Trophoblast cell (in vitro differentiated cells and primary cell): ENCODE results near the gene TAS2R9.

ENCODE experiments used
- DNase-seq, 2 donors: peaks; one replicate each; pipeline ENCODE4 v3.0.0-alpha.2; 2016
- H2AFZ ChIP-seq: 2 replicates; pipeline ENCODE4 v1.6.1; 2013; ENCODE audit warnings: low read length, moderate library complexity, mild to moderate bottlenecking; ENCODE audit not compliant: insufficient read depth, poor library complexity
- H2AK5ac ChIP-seq: 2 replicates; pipeline ENCODE4 v1.6.1; 2013; ENCODE audit warnings: mild to moderate bottlenecking, low read length
- H2BK120ac ChIP-seq: 2 replicates; pipeline ENCODE4 v1.6.1; 2013; ENCODE audit warnings: low read length, mild to moderate bottlenecking, moderate library complexity; ENCODE audit not compliant: insufficient read depth, poor library complexity
- H2BK12ac ChIP-seq: 2 replicates; pipeline ENCODE4 v1.6.1; 2013; ENCODE audit warnings: mild to moderate bottlenecking, low read length, moderate library complexity
- H2BK5ac ChIP-seq: 2 replicates; pipeline ENCODE4 v1.6.1; 2013; ENCODE audit warnings: low read length, low read depth, moderate library complexity, mild to moderate bottlenecking; ENCODE audit not compliant: poor library complexity
- H3K14ac ChIP-seq: 2 replicates; pipeline ENCODE4 v1.6.1; 2013; ENCODE audit warnings: mild to moderate bottlenecking, low read length
- H3K18ac ChIP-seq: 2 replicates; pipeline ENCODE4 v1.6.1; 2013; ENCODE audit warnings: mild to moderate bottlenecking, low read length
- H3K23ac ChIP-seq: 2 replicates; pipeline ENCODE4 v1.6.1; 2013; ENCODE audit warnings: low read length
- H3K27ac ChIP-seq: 2 replicates; pipeline ENCODE4 v1.5.1; 2013; ENCODE audit warnings: low read depth, mild to moderate bottlenecking, inconsistent platforms, low read length, moderate library complexity
- H3K27me3 ChIP-seq: 2 replicates; pipeline ENCODE4 v1.6.1; 2013; ENCODE audit warnings: inconsistent platforms, mild to moderate bottlenecking, low read length, moderate library complexity; ENCODE audit not compliant: insufficient read depth
- H3K36me3 ChIP-seq, 2 experiments: 1 replicate in 1 of 2; 2 replicates in 1 of 2; pipeline ENCODE4 v1.6.1; 2013; ENCODE audit warnings: low read length in 2 of 2, mild to moderate bottlenecking in 2 of 2, moderate library complexity in 1 of 2; ENCODE audit not compliant: insufficient read depth in 2 of 2, control insufficient read depth in 1 of 2
- H3K4ac ChIP-seq: 2 replicates; pipeline ENCODE4 v1.6.1; 2013; ENCODE audit warnings: low read depth, mild to moderate bottlenecking, low read length, moderate library complexity
- H3K4me1 ChIP-seq, 2 experiments: 1 replicate in 1 of 2; 2 replicates in 1 of 2; pipeline ENCODE4 v1.6.1; 2013; ENCODE audit warnings: low read length in 2 of 2, mild to moderate bottlenecking in 2 of 2, moderate library complexity in 1 of 2; ENCODE audit not compliant: insufficient read depth in 2 of 2, control insufficient read depth in 1 of 2
- H3K4me2 ChIP-seq: 2 replicates; pipeline ENCODE4 v1.6.1; 2013; ENCODE audit warnings: inconsistent platforms, mild to moderate bottlenecking, low read length, moderate library complexity
- H3K4me3 ChIP-seq: 2 replicates; pipeline ENCODE4 v1.5.1; 2013; ENCODE audit warnings: mild to moderate bottlenecking, low read depth, low read length, inconsistent platforms
- H3K79me1 ChIP-seq: one replicate; pipeline ENCODE4 v1.6.1; 2013; ENCODE audit warnings: low read length
- H3K79me2 ChIP-seq: 2 replicates; pipeline ENCODE4 v1.6.1; 2013; ENCODE audit warnings: low read length, mild to moderate bottlenecking; ENCODE audit not compliant: control insufficient read depth, insufficient read depth, poor library complexity
- H3K9ac ChIP-seq: 2 replicates; pipeline ENCODE4 v1.6.1; 2013; ENCODE audit warnings: mild to moderate bottlenecking, low read length
- H3K9me3 ChIP-seq: 2 replicates; pipeline ENCODE4 v1.6.1; 2013; ENCODE audit warnings: low read depth, mild to moderate bottlenecking, control low read depth, inconsistent platforms, low read length; ENCODE audit not compliant: insufficient read depth
- H4K12ac ChIP-seq: 2 replicates; pipeline ENCODE4 v1.6.1; 2013; ENCODE audit warnings: low read depth, mild to moderate bottlenecking, low read length, moderate library complexity
- H4K8ac ChIP-seq: 2 replicates; pipeline ENCODE4 v1.6.1; 2013; ENCODE audit warnings: low read depth, mild to moderate bottlenecking, low read length, moderate library complexity
- H4K91ac ChIP-seq: one replicate; pipeline ENCODE4 v1.6.1; 2013; ENCODE audit warnings: low read depth, mild to moderate bottlenecking, low read length, moderate library complexity
- WGBS: extraction: QIAGEN DNeasy Blood & Tissue Kit; methylation state at CpG from one replicate; pipeline ENCODE4 v1.1.7; 2013; ENCODE audit warnings: missing lambda C conversion rate; ENCODE audit not compliant: insufficient read length, insufficient coverage; ENCODE audit errors: extremely low coverage; 5-methylcytosine and 5-hydroxymethylcytosine counted together

The TAS2R9 gene

GRCh38 chr12:10829994-10830393 lies 20.0 kb upstream of the TAS2R9 start:
- Histone ChIP-seq H3K18ac (no peak overlapping the region), H3K36me3 (no peaks in the 10 kb centered on the region), H3K4me3 (no peak overlapping the region), H2AK5ac (no peak overlapping the region), H3K14ac (no peak overlapping the region), H3K23ac (no peak overlapping the region), H3K4ac (no peak overlapping the region), H3K27ac (no peak overlapping the region), H3K79me2 (no peaks in the 10 kb centered on the region), H2BK12ac (no peak overlapping the region), H3K27me3 (no peaks in the 10 kb centered on the region), H3K9me3 (no peaks in the 10 kb centered on the region), H3K79me1 (no peaks in the 10 kb centered on the region), H4K8ac (no peak overlapping the region), H2AFZ (no peak overlapping the region), H3K4me2 (no peak overlapping the region), H3K9ac (no peak overlapping the region), H4K12ac (no peak overlapping the region), H2BK120ac (no peak overlapping the region), H2BK5ac (no peak overlapping the region), H4K91ac (no peak overlapping the region), H3K4me1 (no peaks in the 10 kb centered on the region)
- peak in 1 of 2 donors; percentile 79 for DNase-seq
- WGBS = no CpG with 5 or more reads among the region's 1 CpG

- Histone ChIP-seq H3K9ac (no peak within 1 kb of the TSS), H3K27ac (no peak within 1 kb of the TSS), H3K14ac (no peak within 1 kb of the TSS), H2AFZ (no peak within 1 kb of the TSS), H3K79me2 (no peaks in the 10 kb centered on the region), H3K4ac (no peak within 1 kb of the TSS), H3K9me3 (no peaks in the 10 kb centered on the region), H3K36me3 (no peaks in the 10 kb centered on the region), H2AK5ac (no peak within 1 kb of the TSS), H3K79me1 (no peaks in the 10 kb centered on the region), H4K91ac (no peak within 1 kb of the TSS), H4K12ac (no peak within 1 kb of the TSS), H3K4me2 (no peak within 1 kb of the TSS), H3K4me3 (no peak within 1 kb of the TSS), H3K4me1 (no peaks in the 10 kb centered on the region), H2BK12ac (no peak within 1 kb of the TSS), H3K27me3 (no peaks in the 10 kb centered on the region), H2BK120ac (no peak within 1 kb of the TSS), H4K8ac (no peak within 1 kb of the TSS), H2BK5ac (no peak within 1 kb of the TSS), H3K18ac (no peak within 1 kb of the TSS), H3K23ac (no peak within 1 kb of the TSS)
- no peak for DNase-seq
- WGBS = no CpG with 5 or more reads among the region's 3 CpGs
These were observed 16.3 kb upstream of the TAS2R9 start, which contains the start of gene TAS2R10 for GRCh38 chr12:10826258-10826657. Gene TAS2R10 (minus strand): TSS chr12:10826358. CDS start chr12:10826269, 89 bp downstream.

GRCh38 chr12:10824957-10825356 lies 15.0 kb upstream of the TAS2R9 start:
- no peak overlapping the region for H3K14ac ChIP-seq
- no peak overlapping the region for H3K4me2 ChIP-seq
- no peak overlapping the region for H4K12ac ChIP-seq
- no peak overlapping the region for H3K18ac ChIP-seq
- no peak overlapping the region for H2AK5ac ChIP-seq
- no peaks in the 10 kb centered on the region for H3K27me3 ChIP-seq
- no peak overlapping the region for H3K4me3 ChIP-seq
- H4K91ac ChIP-seq = no peak overlapping the region
- no peak for DNase-seq
- no peak overlapping the region for H2AFZ ChIP-seq
- no peak overlapping the region for H2BK5ac ChIP-seq
- H3K36me3 ChIP-seq = no peaks in the 10 kb centered on the region
- H3K79me1 ChIP-seq = no peaks in the 10 kb centered on the region
- WGBS = no CpG with 5 or more reads among the region's 3 CpGs
- no peaks in the 10 kb centered on the region for H3K4me1 ChIP-seq
- no peak overlapping the region for H2BK120ac ChIP-seq
- no peaks in the 10 kb centered on the region for H3K79me2 ChIP-seq
- no peaks in the 10 kb centered on the region for H3K9me3 ChIP-seq
- no peak overlapping the region for H4K8ac ChIP-seq
- H3K4ac ChIP-seq = no peak overlapping the region
- no peak overlapping the region for H3K9ac ChIP-seq
- no peak overlapping the region for H3K27ac ChIP-seq
- H3K23ac ChIP-seq = no peak overlapping the region
- H2BK12ac ChIP-seq = no peak overlapping the region

DNA sequence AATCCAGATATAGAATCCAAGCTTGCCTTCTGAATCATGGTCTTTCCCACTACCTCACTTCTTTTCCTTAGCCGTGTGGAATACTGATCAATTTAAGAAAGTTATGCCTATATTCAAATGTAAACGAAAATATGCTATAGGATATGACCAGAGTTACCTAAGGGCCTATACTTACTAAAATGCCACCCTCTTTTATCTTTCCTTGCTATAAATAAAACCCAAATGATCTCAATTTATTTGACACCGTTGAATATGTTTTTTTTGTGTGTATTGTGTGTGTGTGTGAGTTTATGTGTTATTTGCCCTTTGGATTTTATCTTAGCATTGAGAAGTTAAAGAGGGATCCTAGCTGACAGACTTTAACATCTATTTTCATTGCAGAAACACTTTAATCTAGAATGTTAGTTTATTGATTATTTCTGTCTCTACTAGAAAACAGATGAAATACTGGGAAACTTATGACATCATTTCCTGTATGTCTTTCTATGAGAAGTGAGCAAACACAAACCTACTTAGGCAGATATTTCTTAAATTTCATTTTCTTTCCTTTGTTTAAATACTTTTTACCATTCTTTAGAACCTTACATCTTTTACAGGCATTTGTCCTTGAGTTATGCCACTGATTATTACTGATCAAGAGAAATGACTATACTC lies 2.0 kb upstream of the TAS2R9 start:
- Histone ChIP-seq H3K79me1 (no peaks in the 10 kb centered on the region), H4K91ac (no peak overlapping the region), H3K4me1 (no peaks in the 10 kb centered on the region), H3K27me3 (no peaks in the 10 kb centered on the region), H4K8ac (no peak overlapping the region), H2BK12ac (no peak overlapping the region), H4K12ac (no peak overlapping the region), H3K4ac (no peak overlapping the region), H3K4me2 (no peak overlapping the region), H3K18ac (no peak overlapping the region), H3K79me2 (no peaks in the 10 kb centered on the region), H3K4me3 (no peak overlapping the region), H2BK120ac (no peak overlapping the region), H3K9me3 (peaks cover 2% of the 10 kb centered on the region), H2AK5ac (no peak overlapping the region), H3K23ac (no peak overlapping the region), H3K14ac (no peak overlapping the region), H2AFZ (no peak overlapping the region), H3K36me3 (peaks cover 0 to 2% of the 10 kb centered on the region in 2 experiments), H3K27ac (no peak overlapping the region), H3K9ac (no peak overlapping the region), H2BK5ac (no peak overlapping the region)
- no peak for DNase-seq
- no CpG with 5 or more reads among the region's 3 CpGs for WGBS
